Measurements from ENCODE around the gene OR10G3. TPM values are rescaled to one million over a fixed set of nuclear protein-coding genes. Genes with fewer than 3 reads are reported as not detected.

OR10G3 gene
- total RNA-seq, 5 donors from 2014 or later (not counting 1 experiment from before 2014, with no cell fraction given) = not detected

Other genes starting within 250 kb of the OR10G3 start
- 10 to 100 TPM; 51.4 to 76.4 (median 71.6) TPM for gene SUPT16H, start 196.1 kb downstream of the OR10G3 start, total RNA-seq
- gene CHD8, start 124.0 kb downstream of the OR10G3 start, total RNA-seq = 100 to 1,000 TPM; 125 to 133 (median 131) TPM
- gene RAB2B, start 103.1 kb downstream of the OR10G3 start, total RNA-seq = 10 to 100 TPM; 23.6 to 33.7 (median 27.6) TPM
- gene TOX4, start 102.9 kb downstream of the OR10G3 start, total RNA-seq = 10 to 100 TPM; 68.7 to 95.6 (median 78.9) TPM
- gene METTL3, start 68.7 kb downstream of the OR10G3 start, total RNA-seq = 10 to 100 TPM; 48.0 to 94.6 (median 91.6) TPM
- gene SALL2, start 53.7 kb downstream of the OR10G3 start, total RNA-seq = 1 to 10 TPM; 3.3 to 5.8 (median 4.6) TPM
- not detected for gene OR10G2, start 54.9 kb upstream of the OR10G3 start, total RNA-seq
- under 1 TPM in 1 of 5 donors, not detected in 4; 0.26 TPM for gene OR4E2, start 73.8 kb upstream of the OR10G3 start, total RNA-seq
- under 1 TPM in 1 of 5 donors, not detected in 4; 0.20 TPM for gene OR4E1, start 93.7 kb upstream of the OR10G3 start, total RNA-seq

Measured in T-cell (primary cell).